SK-N-SH (cell line): ENCODE measurements around the gene ADAMTS2. TPM values are rescaled to one million over a fixed set of nuclear protein-coding genes. Genes with fewer than 3 reads are reported as not detected.

ENCODE experiments used
- CTCF ChIA-PET: fragments of 300-600, 350-600 bp; formaldehyde crosslinking; extraction: SDS; loops from one replicate; lab custom pipeline; 2021; lab: Yijun Ruan, JAX
- POLR2A ChIA-PET: fragments of 350-600 bp; sonication (Branson Sonifier 250); formaldehyde crosslinking; extraction: SDS; loops from one replicate; lab custom pipeline; 2020; ENCODE audit warnings: antibody characterized with exemption, inconsistent platforms; lab: Yijun Ruan, JAX
- DNase-seq: peaks from one replicate; pipeline ENCODE4 v3.0.0; 2012
- H2AFZ ChIP-seq: fragments of 200-600 bp; sonication (generic); 2 replicates; pipeline ENCODE4 v1.8.1; 2016; ENCODE audit warnings: antibody characterized with exemption, mild to moderate bottlenecking, low read depth
- H3F3A ChIP-seq: fragments of 200-600 bp; sonication (generic); replicated peaks from 2 replicates; pipeline ENCODE3; 2016; ENCODE audit warnings: antibody characterized with exemption, mild to moderate bottlenecking; ENCODE audit not compliant: insufficient read depth
- H3K27ac ChIP-seq, 2 experiments: fragments of 200-500 bp in 1 of 2; fragments of 200-600 bp in 1 of 2; sonication (Bioruptor generic) in 1 of 2; sonication (generic), shearing (Covaris generic) in 1 of 2; 2 replicates each; pipeline versions ENCODE4 v1.5.1 to v1.6.1; 2014 to 2016; ENCODE audit warnings: low read depth in 2 of 2, inconsistent platforms in 1 of 2, low read length in 1 of 2, mild to moderate bottlenecking in 1 of 2, mixed read lengths in 1 of 2
- H3K27me3 ChIP-seq: fragments of 200-600 bp; sonication (generic), shearing (Covaris generic); 2 replicates; pipeline ENCODE4 v1.6.1; 2016; ENCODE audit warnings: mixed run types; ENCODE audit not compliant: insufficient read depth
- H3K36me3 ChIP-seq, 2 experiments: fragments of 200-500 bp in 1 of 2; fragments of 200-600 bp in 1 of 2; sonication (Bioruptor generic) in 1 of 2; sonication (generic) in 1 of 2; replicated peaks in 1 of 2; 2 replicates each; pipeline versions ENCODE3 to v1.5.1; 2014 to 2016; ENCODE audit warnings: low read length in 1 of 2, mild to moderate bottlenecking in 1 of 2; ENCODE audit not compliant: insufficient read depth in 2 of 2, control insufficient read depth in 1 of 2
- H3K4me1 ChIP-seq, 2 experiments: fragments of 200-500 bp in 1 of 2; fragments of 200-600 bp in 1 of 2; sonication (Bioruptor generic) in 1 of 2; sonication (generic), shearing (Covaris generic) in 1 of 2; 2 replicates each; pipeline versions ENCODE4 v1.5.1 to v1.6.1; 2014 to 2016; ENCODE audit warnings: low read depth in 1 of 2, low read length in 1 of 2, mixed run types in 1 of 2; ENCODE audit not compliant: insufficient read depth in 2 of 2, control insufficient read depth in 1 of 2
- H3K4me2 ChIP-seq: fragments of 200-600 bp; sonication (generic), shearing (Covaris generic); 2 replicates; pipeline ENCODE4 v1.6.1; 2017; ENCODE audit warnings: mixed run types
- H3K4me3 ChIP-seq, 2 experiments: fragments of 200-500 bp in 1 of 2; fragments of 200-600 bp in 1 of 2; sonication (Bioruptor generic) in 1 of 2; sonication (generic), shearing (Covaris generic) in 1 of 2; 2 replicates each; pipeline versions ENCODE4 v1.5.1 to v1.8.1; 2014 to 2016; ENCODE audit warnings: low read depth in 2 of 2, inconsistent platforms in 1 of 2, low read length in 1 of 2, mild to moderate bottlenecking in 1 of 2, mixed read lengths in 1 of 2, moderate library complexity in 1 of 2
- H3K79me2 ChIP-seq: fragments of 200-600 bp; sonication (generic); 2 replicates; pipeline ENCODE4 v1.8.1; 2017; ENCODE audit warnings: mild to moderate bottlenecking; ENCODE audit not compliant: insufficient read depth
- H3K9ac ChIP-seq: fragments of 200-600 bp; sonication (generic); 2 replicates; pipeline ENCODE4 v1.6.1; 2017; ENCODE audit warnings: mixed run types
- H3K9me2 ChIP-seq: fragments of 200-600 bp; sonication (generic); 2 replicates; pipeline ENCODE4 v1.6.1; 2017; ENCODE audit warnings: mixed run types
- H3K9me3 ChIP-seq: fragments of 200-600 bp; sonication (generic); 2 replicates; pipeline ENCODE4 v1.6.1; 2017; ENCODE audit warnings: mixed run types, mild to moderate bottlenecking, moderate library complexity
- H4K20me1 ChIP-seq: fragments of 200-600 bp; sonication (generic); 2 replicates; pipeline ENCODE4 v1.6.1; 2017; ENCODE audit warnings: mild to moderate bottlenecking, mixed run types; ENCODE audit not compliant: insufficient read depth
- ELF1 ChIP-seq: IDR thresholded peaks from 2 replicates; pipeline ENCODE4 v1.4.0; 2012
- EP300 ChIP-seq, 2 experiments: IDR thresholded peaks; 2 replicates each; pipeline versions ENCODE4 v1.4.0 to v1.6.1; 2012; ENCODE audit warnings: borderline replicate concordance in 1 of 2, low read depth in 1 of 2, low read length in 1 of 2
- FOSL2 ChIP-seq: IDR thresholded peaks from 2 replicates; pipeline ENCODE4 v1.4.0; 2012; ENCODE audit warnings: low read depth, mild to moderate bottlenecking, moderate library complexity, borderline replicate concordance
- GABPA ChIP-seq: IDR thresholded peaks from 2 replicates; pipeline ENCODE4 v1.4.0; 2012; ENCODE audit warnings: low read depth, mild to moderate bottlenecking
- JUND ChIP-seq: IDR thresholded peaks from 2 replicates; pipeline ENCODE4 v1.4.0; 2012
- MAX ChIP-seq: IDR thresholded peaks from 2 replicates; pipeline ENCODE4 v1.4.0; 2012; ENCODE audit warnings: low read depth
- MEF2A ChIP-seq: IDR thresholded peaks from 2 replicates; pipeline ENCODE4 v1.4.0; 2012; ENCODE audit warnings: low read depth, borderline replicate concordance
- NFIC ChIP-seq: IDR thresholded peaks from 2 replicates; pipeline ENCODE4 v1.4.0; 2012; ENCODE audit warnings: borderline replicate concordance
- RAD21 ChIP-seq: IDR thresholded peaks from 2 replicates; pipeline ENCODE4 v1.6.1; 2012; ENCODE audit warnings: mild to moderate bottlenecking, low read length
- RCOR1 ChIP-seq: fragments of 150-350 bp; IDR thresholded peaks from 2 replicates; pipeline ENCODE4 v1.6.1; 2017; ENCODE audit warnings: antibody characterized with exemption, low read length
- SIN3A ChIP-seq: IDR thresholded peaks from 2 replicates; pipeline ENCODE4 v1.6.1; 2012; ENCODE audit warnings: low read depth, mild to moderate bottlenecking, low read length, moderate library complexity, borderline replicate concordance
- TCF12 ChIP-seq: IDR thresholded peaks from 2 replicates; pipeline ENCODE4 v1.4.0; 2012
- TEAD4 ChIP-seq: IDR thresholded peaks from 2 replicates; pipeline ENCODE4 v1.4.0; 2012; ENCODE audit warnings: mild to moderate bottlenecking, borderline replicate concordance; ENCODE audit not compliant: insufficient read depth
- YY1 ChIP-seq: IDR thresholded peaks from 2 replicates; pipeline ENCODE4 v1.4.0; 2012; ENCODE audit warnings: low read depth, mild to moderate bottlenecking
- WGBS: methylation state at CpG from one replicate; pipeline ENCODE4 v1.1.6; 2017; ENCODE audit warnings: low lambda C conversion rate; 5-methylcytosine and 5-hydroxymethylcytosine counted together
- polyA plus RNA-seq, 3 experiments: library from polyadenylated mRNA; depleted of rRNA; stranded (reverse); fragments of >200 nt; gene quantifications; 2 replicates each; pipeline ENCODE4 v1.2.3, GENCODE V29; 2012
- TF ChIP-seq, protein P1 (sequence below): IDR thresholded peaks from 2 replicates; pipeline ENCODE4; 2012
- TF ChIP-seq, protein P2 (sequence below): fragments of 150-350 bp; IDR thresholded peaks from 2 replicates; pipeline ENCODE4 v1.6.1; 2016; ENCODE audit warnings: mild to moderate bottlenecking, low read depth, low read length
- TF ChIP-seq, protein P3 (sequence below): IDR thresholded peaks from 2 replicates; pipeline ENCODE4 v1.6.1; 2012; ENCODE audit warnings: mild to moderate bottlenecking, low read depth, low read length, moderate library complexity

ADAMTS2 gene
- polyA plus RNA-seq, 1 of the 3 experiments (the other 2 are of a cell fraction): 0.12 TPM

GRCh38 chr5:179243333-179243732, 101.9 kb downstream of the ADAMTS2 start:
- H3F3A ChIP-seq: no peaks in the 10 kb centered on the region
- no peaks in the 10 kb centered on the region for H3K9me2 ChIP-seq
- H3K9me3 ChIP-seq: no peaks in the 10 kb centered on the region
- CTCF ChIA-PET: interaction anchor here (0.9 kb wide), 1 partner anchor 76 kb away, joined by 3 read pairs; no protein-coding TSS in a partner anchor
- H3K27me3 ChIP-seq: no peaks in the 10 kb centered on the region
- no peak overlapping the region for H3K4me2 ChIP-seq
- H3K9ac ChIP-seq: no peak overlapping the region
- no peak overlapping the region; a peak in 1 of 4 replicates for H3K27ac ChIP-seq
- no peaks in the 10 kb centered on the region for H3K79me2 ChIP-seq
- no peaks in the 10 kb centered on the region for H4K20me1 ChIP-seq
- WGBS: 29% methylated on average over 3 of the region's 3 CpGs
- no peaks in the 10 kb centered on the region for H3K36me3 ChIP-seq
- H3K4me1 ChIP-seq: peaks cover 0 to 7% of the 10 kb centered on the region in 2 experiments; a peak in 1 of 4 replicates
- no peak overlapping the region for H3K4me3 ChIP-seq
- H2AFZ ChIP-seq: no peak overlapping the region
- peak; percentile 27 for DNase-seq
- TF ChIP-seq ELF1: no peak
- POLR2A ChIA-PET: no interaction called here

- Histone ChIP-seq H3K79me2 (no peaks in the 10 kb centered on the region), H2AFZ (no peak overlapping the region), H3K4me2 (no peak overlapping the region), H3F3A (no peaks in the 10 kb centered on the region), H4K20me1 (no peaks in the 10 kb centered on the region), H3K27me3 (no peaks in the 10 kb centered on the region), H3K4me1 (peaks cover 0 to 7% of the 10 kb centered on the region in 2 experiments; a peak in 1 of 4 replicates), H3K9ac (no peak overlapping the region), H3K36me3 (no peaks in the 10 kb centered on the region), H3K4me3 (no peak overlapping the region), H3K9me3 (no peaks in the 10 kb centered on the region), H3K9me2 (no peaks in the 10 kb centered on the region), H3K27ac (no peak overlapping the region)
- no peak for TF ChIP-seq GABPA
- TF ChIP-seq, protein P1, sequence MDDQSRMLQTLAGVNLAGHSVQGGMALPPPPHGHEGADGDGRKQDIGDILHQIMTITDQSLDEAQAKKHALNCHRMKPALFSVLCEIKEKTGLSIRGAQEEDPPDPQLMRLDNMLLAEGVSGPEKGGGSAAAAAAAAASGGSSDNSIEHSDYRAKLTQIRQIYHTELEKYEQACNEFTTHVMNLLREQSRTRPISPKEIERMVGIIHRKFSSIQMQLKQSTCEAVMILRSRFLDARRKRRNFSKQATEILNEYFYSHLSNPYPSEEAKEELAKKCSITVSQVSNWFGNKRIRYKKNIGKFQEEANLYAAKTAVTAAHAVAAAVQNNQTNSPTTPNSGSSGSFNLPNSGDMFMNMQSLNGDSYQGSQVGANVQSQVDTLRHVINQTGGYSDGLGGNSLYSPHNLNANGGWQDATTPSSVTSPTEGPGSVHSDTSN: no peak
- TF ChIP-seq MAX: no peak
- TF ChIP-seq FOSL2: no peak
- TF ChIP-seq RAD21: no peak
- TF ChIP-seq JUND: no peak
- TF ChIP-seq EP300 (IDR thresholded peaks at IDR 0.05; ENCODE audit: borderline replicate concordance in 1 of 2, low read depth in 1 of 2, low read length in 1 of 2): no peak
- TF ChIP-seq MEF2A: no peak
- TF ChIP-seq, protein P2, sequence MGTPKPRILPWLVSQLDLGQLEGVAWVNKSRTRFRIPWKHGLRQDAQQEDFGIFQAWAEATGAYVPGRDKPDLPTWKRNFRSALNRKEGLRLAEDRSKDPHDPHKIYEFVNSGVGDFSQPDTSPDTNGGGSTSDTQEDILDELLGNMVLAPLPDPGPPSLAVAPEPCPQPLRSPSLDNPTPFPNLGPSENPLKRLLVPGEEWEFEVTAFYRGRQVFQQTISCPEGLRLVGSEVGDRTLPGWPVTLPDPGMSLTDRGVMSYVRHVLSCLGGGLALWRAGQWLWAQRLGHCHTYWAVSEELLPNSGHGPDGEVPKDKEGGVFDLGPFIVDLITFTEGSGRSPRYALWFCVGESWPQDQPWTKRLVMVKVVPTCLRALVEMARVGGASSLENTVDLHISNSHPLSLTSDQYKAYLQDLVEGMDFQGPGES: no peak
- TF ChIP-seq, protein P3, sequence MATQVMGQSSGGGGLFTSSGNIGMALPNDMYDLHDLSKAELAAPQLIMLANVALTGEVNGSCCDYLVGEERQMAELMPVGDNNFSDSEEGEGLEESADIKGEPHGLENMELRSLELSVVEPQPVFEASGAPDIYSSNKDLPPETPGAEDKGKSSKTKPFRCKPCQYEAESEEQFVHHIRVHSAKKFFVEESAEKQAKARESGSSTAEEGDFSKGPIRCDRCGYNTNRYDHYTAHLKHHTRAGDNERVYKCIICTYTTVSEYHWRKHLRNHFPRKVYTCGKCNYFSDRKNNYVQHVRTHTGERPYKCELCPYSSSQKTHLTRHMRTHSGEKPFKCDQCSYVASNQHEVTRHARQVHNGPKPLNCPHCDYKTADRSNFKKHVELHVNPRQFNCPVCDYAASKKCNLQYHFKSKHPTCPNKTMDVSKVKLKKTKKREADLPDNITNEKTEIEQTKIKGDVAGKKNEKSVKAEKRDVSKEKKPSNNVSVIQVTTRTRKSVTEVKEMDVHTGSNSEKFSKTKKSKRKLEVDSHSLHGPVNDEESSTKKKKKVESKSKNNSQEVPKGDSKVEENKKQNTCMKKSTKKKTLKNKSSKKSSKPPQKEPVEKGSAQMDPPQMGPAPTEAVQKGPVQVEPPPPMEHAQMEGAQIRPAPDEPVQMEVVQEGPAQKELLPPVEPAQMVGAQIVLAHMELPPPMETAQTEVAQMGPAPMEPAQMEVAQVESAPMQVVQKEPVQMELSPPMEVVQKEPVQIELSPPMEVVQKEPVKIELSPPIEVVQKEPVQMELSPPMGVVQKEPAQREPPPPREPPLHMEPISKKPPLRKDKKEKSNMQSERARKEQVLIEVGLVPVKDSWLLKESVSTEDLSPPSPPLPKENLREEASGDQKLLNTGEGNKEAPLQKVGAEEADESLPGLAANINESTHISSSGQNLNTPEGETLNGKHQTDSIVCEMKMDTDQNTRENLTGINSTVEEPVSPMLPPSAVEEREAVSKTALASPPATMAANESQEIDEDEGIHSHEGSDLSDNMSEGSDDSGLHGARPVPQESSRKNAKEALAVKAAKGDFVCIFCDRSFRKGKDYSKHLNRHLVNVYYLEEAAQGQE: no peak
- no peak for TF ChIP-seq ELF1
- TF ChIP-seq YY1: no peak
- no peak for TF ChIP-seq TCF12
- TF ChIP-seq TEAD4: no peak
- no peak for TF ChIP-seq RCOR1
- TF ChIP-seq NFIC: no peak
- TF ChIP-seq SIN3A: no peak
- ChIA-PET POLR2A (no interaction called here), CTCF (no interaction called here)
- WGBS: 36% methylated on average over 6 of the region's 6 CpGs
- DNase-seq: no peak
These were observed 102.6 kb downstream of the ADAMTS2 start for GRCh38 chr5:179242676-179243075.
